Hematopoietic multipotent progenitor cell treated with erythropoietin and hydrocortisone succinate and interleukin-3 and kit ligand, for 8 days (in vitro differentiated cells): ENCODE data around the gene CALM1.
A peak's percentile ranks its signal among the peaks of the same experiment; 100 is the strongest.
"Not testable (repeated sequence)": the region's sequence is repeated elsewhere in the genome, so short reads cannot be mapped to it uniquely, and the experiment has no call there.

Source experiments
- DNase-seq: peaks from one replicate; pipeline ENCODE4 v3.0.0-alpha.2; 2015

Gene CALM1

GRCh38 chr14:90383731-90384542 lies 12.9 kb upstream of the CALM1 start:
- DNase-seq = peak; percentile 71

GRCh38 chr14:90384543-90384911 lies 12.3 kb upstream of the CALM1 start:
- DNase-seq = no peak

GRCh38 chr14:90386321-90386720 lies 10.5 kb upstream of the CALM1 start:
- no peak for DNase-seq

GRCh38 chr14:90387206-90387760 lies 9.5 kb upstream of the CALM1 start:
- DNase-seq = no peak

GRCh38 chr14:90388437-90388836 lies 8.4 kb upstream of the CALM1 start:
- DNase-seq = peak; percentile 58

- no peak for DNase-seq
Observed at GRCh38 chr14:90388982-90389381, 7.8 kb upstream of the CALM1 start.

GRCh38 chr14:90393966-90394365 lies 2.9 kb upstream of the CALM1 start:
- no peak for DNase-seq

- not testable (repeated sequence) for DNase-seq
Observed at GRCh38 chr14:90394782-90395181, 2.0 kb upstream of the CALM1 start.

GRCh38 chr14:90397425-90398314 lies 841 bp downstream of the CALM1 start:
- DNase-seq = peak; percentile 48

- peak; percentile 30 for DNase-seq
Observed at GRCh38 chr14:90398315-90398839, 1.5 kb downstream of the CALM1 start.

- DNase-seq = no peak
Observed at GRCh38 chr14:90398841-90399540, 2.2 kb downstream of the CALM1 start.

- DNase-seq = peak; percentile 95
Observed at GRCh38 chr14:90399541-90400444, 3.0 kb downstream of the CALM1 start.

- no peak for DNase-seq
Observed at GRCh38 chr14:90400904-90401561, 4.2 kb downstream of the CALM1 start.

- no peak for DNase-seq
Observed at GRCh38 chr14:90402016-90402415, 5.2 kb downstream of the CALM1 start.

- no peak for DNase-seq
Observed at GRCh38 chr14:90403065-90403464, 6.2 kb downstream of the CALM1 start.

- no peak for DNase-seq
Observed at GRCh38 chr14:90405101-90405500, 8.3 kb downstream of the CALM1 start.

GRCh38 chr14:90405755-90406154 lies 8.9 kb downstream of the CALM1 start:
- no peak for DNase-seq

GRCh38 chr14:90406384-90406798 lies 9.6 kb downstream of the CALM1 start:
- DNase-seq = no peak

GRCh38 chr14:90407230-90407629 lies 10.4 kb downstream of the CALM1 start:
- no peak for DNase-seq

- DNase-seq = no peak
Observed at GRCh38 chr14:90408713-90409112, 11.9 kb downstream of the CALM1 start.

GRCh38 chr14:90409209-90409730 lies 12.4 kb downstream of the CALM1 start:
- DNase-seq = no peak
